B cell (primary cell): ENCODE measurements around the gene FAM227B. TPM values are rescaled to one million over a fixed set of nuclear protein-coding genes. Genes with fewer than 3 reads are reported as not detected.

Experiments used
- ATAC-seq: fragments of 200-7000 bp; cut with Tn5 transposase; one replicate; pipeline ENCODE4 v1.10.0; 2021; ENCODE audit warnings: low read depth, mild to moderate bottlenecking, moderate number of reproducible peaks, moderate library complexity
- CTCF ChIA-PET: fragments of 350-600 bp; sonication (Branson Sonifier 250); formaldehyde crosslinking; loops from one replicate; lab custom pipeline; 2021; ENCODE audit warnings: antibody characterized with exemption, inconsistent platforms; lab: Charles Lee
- POLR2A ChIA-PET: fragments of 350-600 bp; sonication (Branson Sonifier 250); formaldehyde crosslinking; loops from one replicate; lab custom pipeline; 2021; ENCODE audit warnings: antibody characterized with exemption; lab: Charles Lee
- DNase-seq: peaks from one replicate; pipeline ENCODE4 v3.0.0; 2013
- H2AFZ ChIP-seq: 2 replicates; pipeline ENCODE4 v1.6.1; 2012; ENCODE audit warnings: mild to moderate bottlenecking, low read depth, low read length; ENCODE audit not compliant: insufficient read depth, poor library complexity, severe bottlenecking
- H3K27ac ChIP-seq, 2 donors: 1 replicate in 1 of 2; 2 replicates in 1 of 2; pipeline ENCODE4 v1.5.1; 2012 to 2013; ENCODE audit warnings: low read length in 2 of 2, mild to moderate bottlenecking in 2 of 2, moderate library complexity in 1 of 2
- H3K27me3 ChIP-seq, 4 experiments: fragments of 200-600 bp in 1 of 4; sonication (generic) in 1 of 4; replicated peaks in 1 of 4; 1 replicate in 2 of 4; 2 replicates in 2 of 4; pipeline versions ENCODE4 v1.6.1 to v1.7.0; 2013 to 2016; ENCODE audit warnings: low read length in 3 of 4, mild to moderate bottlenecking in 2 of 4, mixed read lengths in 1 of 4, moderate library complexity in 1 of 4; ENCODE audit not compliant: insufficient read depth in 4 of 4, control insufficient read depth in 3 of 4; ENCODE audit errors: control extremely low read depth in 1 of 4
- H3K36me3 ChIP-seq, 2 experiments: replicated peaks in 1 of 2; 1 replicate in 1 of 2; 2 replicates in 1 of 2; pipeline versions ENCODE4 v1.6.1 to v1.7.1; 2013; ENCODE audit warnings: low read length in 1 of 2; ENCODE audit not compliant: insufficient read depth in 2 of 2, control insufficient read depth in 1 of 2; ENCODE audit errors: control extremely low read depth in 1 of 2, extremely low read depth in 1 of 2
- H3K4me1 ChIP-seq, 2 donors: fragments of 200-600 bp in 1 of 2; sonication (generic) in 1 of 2; 1 replicate in 1 of 2; 2 replicates in 1 of 2; pipeline versions ENCODE4 v1.5.1 to v1.6.1; 2013 to 2017; ENCODE audit warnings: low read length in 2 of 2; ENCODE audit not compliant: control insufficient read depth in 2 of 2, insufficient read depth in 2 of 2
- H3K4me2 ChIP-seq: replicated peaks from 2 replicates; pipeline ENCODE3; 2012; ENCODE audit warnings: mild to moderate bottlenecking, low read depth, low read length; ENCODE audit not compliant: poor library complexity, severe bottlenecking
- H3K4me3 ChIP-seq, 5 experiments: fragments of 200-600 bp in 1 of 5; sonication (generic) in 1 of 5; 1 replicate in 3 of 5; 2 replicates in 2 of 5; pipeline versions ENCODE4 v1.5.1 to v1.7.0; 2011 to 2016; ENCODE audit warnings: low read length in 4 of 5, mild to moderate bottlenecking in 4 of 5, low read depth in 2 of 5, control low read depth in 1 of 5, moderate library complexity in 1 of 5; ENCODE audit not compliant: insufficient read depth in 1 of 5; ENCODE audit errors: control extremely low read depth in 1 of 5, extremely low read depth in 1 of 5
- H3K79me2 ChIP-seq: fragments of 200-600 bp; sonication (generic); one replicate; pipeline ENCODE4 v1.6.0; 2016; ENCODE audit warnings: low read length; ENCODE audit not compliant: control insufficient read depth, insufficient read depth
- H3K9ac ChIP-seq: fragments of 200-600 bp; sonication (generic); 2 replicates; pipeline ENCODE4 v1.6.1; 2017; ENCODE audit warnings: mild to moderate bottlenecking, low read length, moderate library complexity
- H3K9me3 ChIP-seq, 3 donors: one replicate each; pipeline versions ENCODE4 v1.6.1 to v1.7.1; 2013; ENCODE audit warnings: low read length in 2 of 3; ENCODE audit not compliant: control insufficient read depth in 2 of 3, insufficient read depth in 1 of 3; ENCODE audit errors: control extremely low read depth in 1 of 3
- H4K20me1 ChIP-seq: 2 replicates; pipeline ENCODE4 v1.6.0; 2012; ENCODE audit warnings: mild to moderate bottlenecking, low read length; ENCODE audit not compliant: insufficient read depth, control insufficient read depth, poor library complexity, severe bottlenecking
- H3K27ac Mint-ChIP-seq: one replicate; pipeline ENCODE4 v1.8.0; 2021; ENCODE audit warnings: mixed read lengths
- H3K27me3 Mint-ChIP-seq: one replicate; pipeline ENCODE4 v1.8.0; 2021; ENCODE audit warnings: mixed read lengths
- H3K4me1 Mint-ChIP-seq: one replicate; pipeline ENCODE4 v1.8.0; 2021; ENCODE audit warnings: mixed read lengths
- H3K4me3 Mint-ChIP-seq: one replicate; pipeline ENCODE4 v1.8.0; 2021; ENCODE audit warnings: mixed read lengths
- H3K9me3 Mint-ChIP-seq: one replicate; pipeline ENCODE4 v1.8.0; 2022; ENCODE audit warnings: mixed read lengths; ENCODE audit not compliant: insufficient read depth
- CTCF ChIP-seq: fragments of 200-600 bp; IDR thresholded peaks from one replicate; pipeline ENCODE4 v1.8.0; 2022; ENCODE audit warnings: antibody characterized with exemption, mild to moderate bottlenecking
- EZH2 ChIP-seq: IDR thresholded peaks from 2 replicates; pipeline ENCODE4 v1.6.1; 2012; ENCODE audit warnings: borderline replicate concordance, low read depth, mild to moderate bottlenecking, moderate library complexity, low read length; ENCODE audit not compliant: insufficient read depth, poor library complexity, severe bottlenecking
- WGBS: methylation state at CpG from one replicate; pipeline ENCODE4 v1.1.5; 2013; ENCODE audit warnings: missing lambda C conversion rate; ENCODE audit not compliant: insufficient coverage; 5-methylcytosine and 5-hydroxymethylcytosine counted together
- intact Hi-C: fragments of 100-400 bp; cut with micrococcal nuclease; formaldehyde crosslinking; loops from one replicate; pipeline ENCODE4 v1.10.0; 2022
- polyA plus RNA-seq: library from polyadenylated mRNA; depleted of rRNA; stranded (reverse); fragments of >200 nt; gene quantifications from 2 replicates; pipeline ENCODE4 v1.2.3, GENCODE V29; 2012
- total RNA-seq, 2 donors: library from RNA; stranded (reverse); fragments of 120-200 nt in 1 of 2; gene quantifications; 1 replicate in 1 of 2; 2 replicates in 1 of 2; pipeline versions ENCODE4 v1.2.3 to v1.2.4, GENCODE V29; 2013 to 2022

Gene FAM227B
- total and polyA plus RNA-seq, 2 donors (not counting 1 experiment from before 2014, with no cell fraction given) = 5.6 to 8.9 TPM

GRCh38 chr15:49415638-49416037 lies 205.0 kb downstream of the FAM227B start:
- POLR2A ChIA-PET = no interaction called here
- Histone ChIP-seq H3K79me2 (no peaks in the 10 kb centered on the region), H4K20me1 (no peaks in the 10 kb centered on the region), H3K9ac (no peak overlapping the region), H3K4me3 (no peak overlapping the region), H3K4me1 (no peaks in the 10 kb centered on the region), H3K27ac (no peak overlapping the region), H3K4me2 (no peak overlapping the region), H3K27me3 (no peaks in the 10 kb centered on the region), H3K36me3 (no peaks in the 10 kb centered on the region), H3K9me3 (no peaks in the 10 kb centered on the region), H2AFZ (no peak overlapping the region)
- TF ChIP-seq CTCF = no peak
- TF ChIP-seq EZH2 = no peak
- no peak overlapping the region for H3K4me3 Mint-ChIP-seq
- peaks cover 27% of the 10 kb centered on the region for H3K27me3 Mint-ChIP-seq
- CTCF ChIA-PET = no interaction called here
- intact Hi-C loops = no loop called here
- ATAC-seq (no peak), DNase-seq (no peak)
- H3K4me1 Mint-ChIP-seq = no peaks in the 10 kb centered on the region
- WGBS = 100% methylated on average over 1 of the region's 1 CpG
- no peak overlapping the region for H3K27ac Mint-ChIP-seq
- no peaks in the 10 kb centered on the region for H3K9me3 Mint-ChIP-seq

GRCh38 chr15:49415149-49415548 lies 205.5 kb downstream of the FAM227B start:
- Histone ChIP-seq H2AFZ (no peak overlapping the region), H3K4me1 (no peaks in the 10 kb centered on the region), H3K9me3 (no peaks in the 10 kb centered on the region), H3K27me3 (peaks cover 0 to 1% (median 0%) of the 10 kb centered on the region in 4 experiments), H4K20me1 (no peaks in the 10 kb centered on the region), H3K79me2 (no peaks in the 10 kb centered on the region), H3K27ac (no peak overlapping the region), H3K36me3 (no peaks in the 10 kb centered on the region), H3K4me2 (no peak overlapping the region), H3K9ac (no peak overlapping the region), H3K4me3 (no peak overlapping the region)
- ChIA-PET CTCF (interaction anchor here (1.1 kb wide), 1 partner anchor 180 kb away, joined by 3 read pairs; no protein-coding TSS in a partner anchor), POLR2A (no interaction called here)
- TF ChIP-seq CTCF (no peak), EZH2 (no peak)
- no peaks in the 10 kb centered on the region for H3K9me3 Mint-ChIP-seq
- H3K27ac Mint-ChIP-seq = no peak overlapping the region
- intact Hi-C loops = no loop called here
- no peaks in the 10 kb centered on the region for H3K4me1 Mint-ChIP-seq
- H3K4me3 Mint-ChIP-seq = no peak overlapping the region
- ATAC-seq (no peak), DNase-seq (no peak)
- H3K27me3 Mint-ChIP-seq = peaks cover 29% of the 10 kb centered on the region
